H1 (cell line): ENCODE measurements around the gene PGGHG. TPM values are rescaled to one million over a fixed set of nuclear protein-coding genes. Genes with fewer than 3 reads are reported as not detected.

Source experiments
- CTCF ChIA-PET: fragments of 300-600 bp; sonication (Branson Sonifier 250); formaldehyde crosslinking; loops from one replicate; lab custom pipeline; 2021; ENCODE audit not compliant: partially characterized antibody; lab: Charles Lee
- POLR2A ChIA-PET: fragments of 300-600 bp; sonication (Branson Sonifier 250); formaldehyde crosslinking; loops from one replicate; lab custom pipeline; 2021; ENCODE audit warnings: inconsistent platforms; ENCODE audit not compliant: partially characterized antibody; lab: Charles Lee
- DNase-seq, 2 experiments: peaks; one replicate each; pipeline versions ENCODE4 v3.0.0 to v3.0.0-alpha.2; 2010 to 2022; ENCODE audit warnings: low spot score in 2 of 2, low read depth in 1 of 2, mixed read lengths in 1 of 2
- FAIRE-seq: peaks from 2 replicates; lab custom pipeline; 2011; peaks lifted over from hg19 to GRCh38; lab: Jason Lieb, UNC
- H2AFZ ChIP-seq: 2 replicates; pipeline ENCODE4 v1.8.1; 2012; ENCODE audit warnings: low read length, inconsistent platforms
- H2AK5ac ChIP-seq: 2 replicates; pipeline ENCODE4 v1.6.1; 2013; ENCODE audit warnings: low read depth, low read length
- H2BK120ac ChIP-seq: replicated peaks from 2 replicates; pipeline ENCODE3; 2013; ENCODE audit warnings: low read depth, low read length, inconsistent platforms
- H2BK12ac ChIP-seq: 2 replicates; pipeline ENCODE4 v1.6.1; 2013; ENCODE audit warnings: low read depth, low read length
- H2BK15ac ChIP-seq: 2 replicates; pipeline ENCODE4 v1.6.1; 2013; ENCODE audit warnings: low read length
- H2BK20ac ChIP-seq: 2 replicates; pipeline ENCODE4 v1.6.1; 2013; ENCODE audit warnings: low read length
- H2BK5ac ChIP-seq: 2 replicates; pipeline ENCODE4 v1.6.1; 2013; ENCODE audit warnings: low read depth, low read length
- H3K14ac ChIP-seq: 2 replicates; pipeline ENCODE4 v1.6.1; 2013; ENCODE audit warnings: inconsistent platforms; ENCODE audit not compliant: insufficient read length
- H3K18ac ChIP-seq: 2 replicates; pipeline ENCODE4 v1.6.1; 2013; ENCODE audit warnings: low read length; ENCODE audit errors: extremely low read depth
- H3K23ac ChIP-seq: 2 replicates; pipeline ENCODE4 v1.6.1; 2013; ENCODE audit warnings: inconsistent platforms; ENCODE audit not compliant: insufficient read length
- H3K23me2 ChIP-seq: 2 replicates; pipeline ENCODE4 v1.6.1; 2013; ENCODE audit warnings: low read depth, low read length
- H3K27ac ChIP-seq: 2 replicates; pipeline ENCODE4 v1.6.1; 2011; ENCODE audit warnings: low read depth, low read length, inconsistent platforms
- H3K27me3 ChIP-seq, 4 experiments: replicated peaks in 1 of 4; 1 replicate in 1 of 4; 2 replicates in 3 of 4; pipeline versions ENCODE4 v1.6.1 to v1.8.1; 2011 to 2013; ENCODE audit warnings: low read length in 3 of 4, mild to moderate bottlenecking in 3 of 4, inconsistent platforms in 2 of 4, mixed read lengths in 2 of 4, moderate library complexity in 1 of 4; ENCODE audit not compliant: control insufficient read depth in 3 of 4, insufficient read depth in 3 of 4; ENCODE audit errors: extremely low read depth in 1 of 4
- H3K36me3 ChIP-seq, 4 experiments: 2 replicates each; pipeline versions ENCODE4 v1.6.1 to v1.8.1; 2011 to 2013; ENCODE audit warnings: mild to moderate bottlenecking in 4 of 4, low read length in 3 of 4, moderate library complexity in 2 of 4, control low read depth in 1 of 4, inconsistent platforms in 1 of 4; ENCODE audit not compliant: insufficient read depth in 4 of 4, control insufficient read depth in 2 of 4
- H3K4ac ChIP-seq: replicated peaks from 2 replicates; pipeline ENCODE3; 2013; ENCODE audit warnings: low read length, low read depth, mixed read lengths, inconsistent platforms; ENCODE audit not compliant: insufficient read length
- H3K4me1 ChIP-seq, 4 experiments: replicated peaks in 1 of 4; 1 replicate in 1 of 4; 2 replicates in 3 of 4; pipeline versions ENCODE4 v1.6.1 to v1.8.1; 2011 to 2013; ENCODE audit warnings: low read length in 3 of 4, inconsistent platforms in 2 of 4, mixed read lengths in 1 of 4; ENCODE audit not compliant: insufficient read depth in 4 of 4, control insufficient read depth in 3 of 4
- H3K4me2 ChIP-seq, 2 experiments: 2 replicates each; pipeline versions ENCODE4 v1.6.1 to v1.8.1; 2011 to 2013; ENCODE audit warnings: low read depth in 2 of 2, low read length in 2 of 2, control low read depth in 1 of 2, inconsistent platforms in 1 of 2, mild to moderate bottlenecking in 1 of 2; ENCODE audit not compliant: insufficient read depth in 1 of 2
- H3K4me3 ChIP-seq, 4 experiments: fragments of 200-600, 300-600 bp in 1 of 4; sonication (generic), shearing (Covaris generic), sonication (Bioruptor Twin) in 1 of 4; 2 replicates each; pipeline versions ENCODE4 v1.5.1 to v1.8.1; 2011 to 2016; ENCODE audit warnings: low read length in 4 of 4, low read depth in 3 of 4, control low read depth in 2 of 4, inconsistent platforms in 2 of 4, mild to moderate bottlenecking in 2 of 4, mixed read lengths in 1 of 4, moderate library complexity in 1 of 4; ENCODE audit not compliant: insufficient read depth in 2 of 4; ENCODE audit errors: extremely low read depth in 1 of 4
- H3K56ac ChIP-seq: replicated peaks from 2 replicates; pipeline ENCODE3; 2013; ENCODE audit warnings: low read depth, mild to moderate bottlenecking, mixed read lengths, low read length, inconsistent platforms; ENCODE audit not compliant: insufficient read length
- H3K79me1 ChIP-seq: 2 replicates; pipeline ENCODE4 v1.6.1; 2013; ENCODE audit warnings: low read depth, low read length, control low read depth
- H3K79me2 ChIP-seq, 2 experiments: 2 replicates each; pipeline versions ENCODE4 v1.6.1 to v1.8.1; 2012 to 2013; ENCODE audit warnings: low read length in 2 of 2, mild to moderate bottlenecking in 2 of 2, inconsistent platforms in 1 of 2; ENCODE audit not compliant: insufficient read depth in 2 of 2, control insufficient read depth in 1 of 2
- H3K9ac ChIP-seq, 4 experiments: replicated peaks in 1 of 4; 1 replicate in 1 of 4; 2 replicates in 3 of 4; pipeline versions ENCODE4 v1.6.1 to v1.8.1; 2011 to 2013; ENCODE audit warnings: low read depth in 3 of 4, low read length in 3 of 4, control low read depth in 2 of 4, mild to moderate bottlenecking in 2 of 4, moderate library complexity in 2 of 4, inconsistent platforms in 1 of 4; ENCODE audit errors: extremely low read depth in 1 of 4
- H3K9me3 ChIP-seq, 2 experiments: 2 replicates each; pipeline versions ENCODE4 v1.6.1 to v1.8.1; 2012 to 2013; ENCODE audit warnings: mild to moderate bottlenecking in 2 of 2, moderate library complexity in 2 of 2, control low read depth in 1 of 2, inconsistent platforms in 1 of 2, low read depth in 1 of 2, low read length in 1 of 2, mixed read lengths in 1 of 2; ENCODE audit not compliant: insufficient read depth in 2 of 2
- H4K20me1 ChIP-seq, 2 experiments: replicated peaks in 1 of 2; 2 replicates each; pipeline versions ENCODE3 to v1.8.1; 2011 to 2013; ENCODE audit warnings: inconsistent platforms in 2 of 2, low read length in 2 of 2, mild to moderate bottlenecking in 1 of 2; ENCODE audit not compliant: insufficient read depth in 2 of 2, control insufficient read depth in 1 of 2
- H4K5ac ChIP-seq: 2 replicates; pipeline ENCODE4 v1.6.1; 2013; ENCODE audit warnings: low read length, low read depth, mixed read lengths, inconsistent platforms; ENCODE audit not compliant: insufficient read length
- H4K8ac ChIP-seq: 2 replicates; pipeline ENCODE4 v1.8.0; 2013; ENCODE audit warnings: mild to moderate bottlenecking, moderate library complexity, low read length, inconsistent platforms; ENCODE audit not compliant: insufficient read depth; ENCODE audit errors: extremely low read depth
- H4K91ac ChIP-seq: replicated peaks from 2 replicates; pipeline ENCODE3; 2013; ENCODE audit warnings: low read length, mixed read lengths, inconsistent platforms; ENCODE audit not compliant: insufficient read length
- ATF3 ChIP-seq: IDR thresholded peaks from 2 replicates; pipeline ENCODE4 v1.6.1; 2011; ENCODE audit warnings: low read depth, mild to moderate bottlenecking, low read length; ENCODE audit not compliant: insufficient read depth
- EP300 ChIP-seq, 2 experiments: IDR thresholded peaks; 1 replicate in 1 of 2; 2 replicates in 1 of 2; pipeline ENCODE4 v1.6.1; 2011 to 2012; ENCODE audit warnings: low read depth in 2 of 2, low read length in 2 of 2, mild to moderate bottlenecking in 2 of 2, borderline replicate concordance in 1 of 2, inconsistent platforms in 1 of 2, moderate library complexity in 1 of 2
- WGBS, 2 experiments: shearing (Covaris generic) in 1 of 2; methylation state at CpG; one replicate each; pipeline versions ENCODE4 v1.1.6 to v1.1.7; 2013 to 2015; ENCODE audit warnings: low lambda C conversion rate in 2 of 2, mixed read lengths in 2 of 2, inconsistent platforms in 1 of 2, low coverage in 1 of 2, missing lambda C conversion rate in 1 of 2; ENCODE audit not compliant: insufficient replicate concordance in 2 of 2, insufficient coverage in 1 of 2, insufficient read length in 1 of 2; ENCODE audit errors: extremely low coverage in 1 of 2, missing lambda C conversion rate in 1 of 2; 5-methylcytosine and 5-hydroxymethylcytosine counted together
- polyA plus RNA-seq, 7 experiments: library from polyadenylated mRNA; depleted of rRNA in 3 of 7; stranded (reverse) in 5 of 7; unstranded in 2 of 7; fragments of >200 nt in 5 of 7; fragments of 200-250 nt in 2 of 7; gene quantifications; 1 replicate in 5 of 7; 2 replicates in 1 of 7; 4 replicates in 1 of 7; pipeline versions ENCODE4 v1.2.1 to v1.2.3, GENCODE V29; 2011 to 2013; ENCODE audit warnings: missing spikeins in 2 of 7, mixed read lengths in 2 of 7
- total RNA-seq: library from RNA; stranded (reverse); fragmentation: NEBNext Ultra II Directional; extraction: Animal tissue kit (Norgen Biotek cat#: 25700); gene quantifications from 2 replicates; pipeline ENCODE4 v1.2.1, GENCODE V29; 2021

Gene PGGHG
- total and polyA plus RNA-seq, 2 of the 8 experiments (the other 6 are each of a cell fraction or from before 2014, with no cell fraction given), result 34.8 to 60.7 TPM

GRCh38 chr11:271319-271715 is 17.6 kb upstream of the PGGHG start:
- no peak overlapping the region for H3K4me3 ChIP-seq
- FAIRE-seq (no peak), DNase-seq (no peak)
- no peak overlapping the region for H2BK120ac ChIP-seq
- 93% methylated on average over 7 of the region's 8 CpGs; no CpG with 5 or more reads in 1 of the 2 experiments for WGBS, 2 experiments
- H2BK20ac ChIP-seq, result no peak overlapping the region
- H3K4me1 ChIP-seq, result peaks cover 4 to 20% (median 14%) of the 10 kb centered on the region in 4 experiments
- no peak overlapping the region; the same call in 1 of the 2 replicates for H2BK15ac ChIP-seq
- H3K23ac ChIP-seq, result no peak overlapping the region
- POLR2A ChIA-PET, result interaction anchor here (0.9 to 2.5 kb wide), 4 partner anchors 12 to 20 kb away, joined by 3 to 8 read pairs (median 5); no protein-coding TSS in a partner anchor
- H2AK5ac ChIP-seq, result no peak overlapping the region
- no peak overlapping the region for H3K27ac ChIP-seq
- H3K23me2 ChIP-seq, result no peaks in the 10 kb centered on the region
- no peaks in the 10 kb centered on the region for H3K79me2 ChIP-seq
- TF ChIP-seq ATF3, result no peak
- no peak for TF ChIP-seq EP300 (IDR thresholded peaks at IDR 0.05; ENCODE audit: borderline replicate concordance in 1 of 2, low read depth in 2 of 2, low read length in 2 of 2)
- H3K4ac ChIP-seq, result no peak overlapping the region
- H3K36me3 ChIP-seq, result no peaks in the 10 kb centered on the region
- H3K4me2 ChIP-seq, result no peak overlapping the region
- H3K9ac ChIP-seq, result no peak overlapping the region
- H4K91ac ChIP-seq, result no peak overlapping the region
- H3K27me3 ChIP-seq, result no peaks in the 10 kb centered on the region
- H3K79me1 ChIP-seq, result no peaks in the 10 kb centered on the region
- no peak overlapping the region for H2BK5ac ChIP-seq
- peaks cover 3 to 6% of the 10 kb centered on the region in 2 experiments; a peak in 1 of 4 replicates for H3K9me3 ChIP-seq
- H4K8ac ChIP-seq, result no peak overlapping the region
- no peak overlapping the region for H3K56ac ChIP-seq
- no peak overlapping the region for H4K5ac ChIP-seq
- no peak overlapping the region for H2AFZ ChIP-seq
- CTCF ChIA-PET, result interaction anchor here (0.8 to 7.0 kb wide), 9 partner anchors 8 to 92 kb away, joined by 3 to 36 read pairs (median 4); no protein-coding TSS in a partner anchor
- H3K18ac ChIP-seq, result no peak overlapping the region
- H4K20me1 ChIP-seq, result no peaks in the 10 kb centered on the region
- H3K14ac ChIP-seq, result no peak overlapping the region
- no peak overlapping the region for H2BK12ac ChIP-seq
